GM12872 (cell line): ENCODE measurements around the gene ANKDD1B.

ENCODE experiments used
- TF ChIP-seq, protein P1 (sequence below): IDR thresholded peaks from 3 replicates; pipeline ENCODE4 v1.5.1; 2011; ENCODE audit warnings: low read depth, mild to moderate bottlenecking, low read length, moderate library complexity; ENCODE audit not compliant: insufficient read depth

Gene ANKDD1B

DNA sequence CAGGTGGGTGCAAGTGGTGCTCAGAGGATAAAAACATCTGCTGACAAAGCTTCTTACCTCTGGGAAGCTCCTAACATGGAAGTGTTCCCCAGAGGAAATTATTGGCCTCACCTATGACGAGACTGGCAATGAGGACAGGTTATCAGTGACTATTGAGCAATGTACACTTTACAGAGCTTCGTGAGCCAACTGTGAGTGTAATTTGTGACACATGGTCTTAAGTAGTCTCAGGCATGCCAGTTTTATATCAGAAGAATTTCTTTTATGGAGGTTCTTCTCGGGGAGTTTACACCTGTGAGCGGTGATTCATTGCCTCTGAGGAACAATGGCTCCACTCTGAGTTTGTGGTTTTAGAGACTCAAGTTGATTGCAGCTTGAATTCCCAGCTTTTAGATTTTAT, 11.3 kb downstream of the ANKDD1B start:
- TF ChIP-seq, protein P1, sequence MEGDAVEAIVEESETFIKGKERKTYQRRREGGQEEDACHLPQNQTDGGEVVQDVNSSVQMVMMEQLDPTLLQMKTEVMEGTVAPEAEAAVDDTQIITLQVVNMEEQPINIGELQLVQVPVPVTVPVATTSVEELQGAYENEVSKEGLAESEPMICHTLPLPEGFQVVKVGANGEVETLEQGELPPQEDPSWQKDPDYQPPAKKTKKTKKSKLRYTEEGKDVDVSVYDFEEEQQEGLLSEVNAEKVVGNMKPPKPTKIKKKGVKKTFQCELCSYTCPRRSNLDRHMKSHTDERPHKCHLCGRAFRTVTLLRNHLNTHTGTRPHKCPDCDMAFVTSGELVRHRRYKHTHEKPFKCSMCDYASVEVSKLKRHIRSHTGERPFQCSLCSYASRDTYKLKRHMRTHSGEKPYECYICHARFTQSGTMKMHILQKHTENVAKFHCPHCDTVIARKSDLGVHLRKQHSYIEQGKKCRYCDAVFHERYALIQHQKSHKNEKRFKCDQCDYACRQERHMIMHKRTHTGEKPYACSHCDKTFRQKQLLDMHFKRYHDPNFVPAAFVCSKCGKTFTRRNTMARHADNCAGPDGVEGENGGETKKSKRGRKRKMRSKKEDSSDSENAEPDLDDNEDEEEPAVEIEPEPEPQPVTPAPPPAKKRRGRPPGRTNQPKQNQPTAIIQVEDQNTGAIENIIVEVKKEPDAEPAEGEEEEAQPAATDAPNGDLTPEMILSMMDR: no peak

DNA sequence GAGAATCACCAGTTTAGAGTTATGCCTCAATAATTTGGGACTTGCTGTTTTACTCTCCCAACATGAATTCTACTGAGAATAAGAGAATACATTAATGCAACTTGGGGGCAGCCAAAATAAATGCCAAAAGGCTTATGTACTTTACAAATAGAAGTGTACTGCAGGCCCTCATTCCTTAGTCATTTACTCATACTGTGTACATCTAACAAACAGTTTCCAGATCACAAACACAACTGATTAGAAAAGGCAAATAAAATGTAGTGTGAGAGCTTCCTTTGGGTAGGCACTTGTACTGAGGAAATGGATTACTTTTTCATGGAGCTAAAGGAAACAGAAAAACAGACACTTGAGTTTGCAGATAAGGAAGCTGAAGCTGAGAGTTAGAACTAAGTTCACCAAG, 12.6 kb downstream of the ANKDD1B start:
- TF ChIP-seq, protein P1: no peak

DNA sequence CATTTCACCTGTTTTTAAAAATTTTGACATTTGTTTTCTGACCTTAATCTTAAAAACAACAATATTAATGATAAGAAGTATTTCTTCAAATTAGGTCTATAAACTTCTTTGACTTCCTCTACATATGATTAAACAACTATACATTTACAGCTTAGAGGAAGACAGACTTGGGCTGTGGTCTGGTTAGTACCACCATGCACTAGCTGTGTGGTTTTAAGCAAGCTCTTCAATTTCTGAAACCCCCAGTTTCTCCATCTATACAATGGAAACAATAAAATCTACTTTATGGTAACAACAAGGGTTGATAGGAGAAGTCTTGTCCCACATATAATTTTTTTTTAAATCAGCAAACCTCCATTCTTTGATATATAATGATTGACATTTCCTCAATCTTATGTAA, 15.7 kb downstream of the ANKDD1B start:
- TF ChIP-seq, protein P1: no peak

DNA sequence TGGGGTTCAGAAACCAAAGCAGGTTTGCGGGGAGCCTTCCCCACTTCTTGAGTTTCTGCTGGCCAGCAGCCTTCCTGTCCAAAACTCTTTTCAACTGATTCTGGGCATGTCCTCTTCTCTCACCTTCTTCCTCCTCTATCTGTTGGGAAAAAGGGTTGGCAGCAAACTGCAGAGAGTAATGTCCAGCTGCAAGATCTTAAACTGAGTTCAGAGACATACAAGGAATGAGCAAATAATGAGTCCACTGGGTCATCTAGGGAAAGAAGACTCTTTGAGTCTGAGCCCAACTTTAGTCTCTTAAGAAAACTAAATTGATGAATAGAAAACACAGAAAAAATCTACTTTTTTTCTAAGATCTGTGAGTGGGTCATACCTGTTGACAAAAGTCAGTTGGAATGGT, 16.5 kb downstream of the ANKDD1B start:
- TF ChIP-seq, protein P1: no peak

DNA sequence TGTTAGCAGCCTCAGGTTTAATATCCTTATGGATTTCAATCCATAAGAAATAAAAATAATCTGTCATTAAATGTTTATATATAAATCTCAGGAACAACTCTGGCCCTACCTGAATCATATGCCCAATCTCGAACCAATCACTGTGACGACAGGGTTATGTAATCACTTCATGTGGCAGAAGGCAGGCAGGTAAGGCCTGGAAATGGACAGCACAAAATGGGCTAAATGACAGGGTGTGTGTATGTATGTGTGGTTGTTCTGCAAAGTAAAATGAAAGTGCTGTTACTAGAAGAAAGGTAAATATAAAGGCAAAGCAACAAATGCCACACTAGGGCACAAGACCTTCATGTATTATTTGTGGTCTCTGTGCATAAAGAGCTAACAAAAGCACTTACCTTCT, 19.6 kb downstream of the ANKDD1B start:
- TF ChIP-seq, protein P1: no peak

DNA sequence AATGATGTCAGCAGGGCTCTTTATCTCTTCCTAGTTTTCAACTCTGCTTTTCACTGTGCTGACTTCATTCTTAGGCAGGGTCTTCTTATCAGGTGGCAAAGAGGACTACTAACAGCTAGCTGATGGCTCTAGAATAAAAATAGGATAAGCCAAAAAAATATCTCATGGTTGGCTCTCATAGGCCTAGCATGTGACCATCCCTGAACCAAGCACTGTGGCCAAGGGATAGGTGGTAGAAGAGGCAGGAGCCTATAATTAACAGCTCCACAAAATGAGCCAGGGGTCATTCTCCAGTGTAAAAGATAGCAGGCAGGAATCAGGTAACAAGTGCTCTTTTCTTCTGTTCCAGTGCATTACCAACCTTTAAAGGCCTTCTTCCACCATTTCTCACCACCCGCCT, 21.1 kb downstream of the ANKDD1B start:
- TF ChIP-seq, protein P1: no peak

DNA sequence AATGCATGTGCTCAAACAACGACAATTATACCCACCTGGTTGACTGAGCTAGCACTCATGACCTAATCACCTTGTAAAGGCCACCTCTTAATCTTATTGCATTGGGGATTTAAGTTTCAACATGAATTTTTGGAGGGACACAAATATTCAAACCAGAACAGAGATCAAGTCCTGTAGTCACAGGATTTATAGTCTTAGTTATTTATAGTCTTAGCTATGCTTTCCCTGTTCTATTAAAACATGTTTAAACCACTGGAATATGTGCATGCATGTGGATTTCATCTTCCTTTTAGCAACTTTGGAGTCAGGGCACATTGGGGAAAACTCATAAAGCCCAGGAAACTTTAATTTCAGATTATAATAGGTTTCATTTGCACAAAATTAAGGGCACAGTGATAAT, 26.7 kb downstream of the ANKDD1B start:
- TF ChIP-seq, protein P1: no peak
